Neural crest cell (in vitro differentiated cells): ENCODE results near the gene NLGN1. TPM values are rescaled to one million over a fixed set of nuclear protein-coding genes. Genes with fewer than 3 reads are reported as not detected.

Experiments used
- DNase-seq: peaks from one replicate; pipeline ENCODE4 v3.0.0; 2021; ENCODE audit warnings: low read depth, mixed read lengths, low spot score
- H3K27ac Mint-ChIP-seq: one replicate; pipeline ENCODE4 v1.8.0; 2021; ENCODE audit warnings: mild to moderate bottlenecking, mixed read lengths; ENCODE audit not compliant: unreplicated experiment
- H3K27me3 Mint-ChIP-seq: 2 replicates; pipeline ENCODE4 v1.8.0; 2021; ENCODE audit warnings: low read depth, mild to moderate bottlenecking, mixed read lengths
- H3K36me3 Mint-ChIP-seq: 2 replicates; pipeline ENCODE4 v1.8.0; 2021; ENCODE audit warnings: low read depth, mild to moderate bottlenecking, mixed read lengths
- H3K4me1 Mint-ChIP-seq: 2 replicates; pipeline ENCODE4 v1.8.0; 2021; ENCODE audit warnings: mixed read lengths
- H3K4me3 Mint-ChIP-seq: one replicate; pipeline ENCODE4 v1.8.0; 2021; ENCODE audit warnings: mild to moderate bottlenecking, mixed read lengths
- H3K9me3 Mint-ChIP-seq: 2 replicates; pipeline ENCODE4 v1.8.0; 2021; ENCODE audit warnings: mixed read lengths
- total RNA-seq: library from RNA; stranded (reverse); gene quantifications from 2 replicates; pipeline ENCODE4 v1.2.1, GENCODE V29; 2021
- TF ChIP-seq, protein P1 (sequence below): fragments of 200-600 bp; sonication (generic); conservative IDR thresholded peaks from 2 replicates; pipeline ENCODE4 v1.5.0; 2021; ENCODE audit warnings: antibody characterized with exemption, mild to moderate bottlenecking

NLGN1 gene
- total RNA-seq, 1 donor from 2014 or later: 20.0 TPM

DNA sequence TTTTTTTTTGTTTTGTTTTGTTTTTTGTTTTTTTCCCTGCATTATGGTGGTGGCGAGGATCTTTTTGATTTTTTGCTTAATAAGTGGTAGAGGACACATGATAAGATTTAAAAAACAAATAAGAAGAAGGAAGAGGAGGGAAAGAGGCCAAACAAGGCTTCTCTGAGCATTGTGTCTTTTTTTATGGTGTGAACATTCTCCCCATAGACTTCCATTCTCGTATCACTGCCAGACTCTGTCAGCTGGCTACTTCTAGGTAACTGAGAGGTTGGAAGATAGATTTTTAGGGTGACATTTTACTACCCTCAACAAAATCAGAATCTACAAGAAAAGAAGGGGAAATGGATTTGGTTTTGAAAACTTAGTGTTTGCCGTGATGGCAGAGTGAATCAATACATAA is 3.8 kb downstream of the NLGN1 start:
- Mint-ChIP-seq H3K4me1 (peaks cover 56% of the 10 kb centered on the region), H3K27me3 (no peaks in the 10 kb centered on the region), H3K27ac (no peak overlapping the region), H3K4me3 (peak overlapping the region; percentile 39), H3K9me3 (no peaks in the 10 kb centered on the region), H3K36me3 (no peaks in the 10 kb centered on the region)
- TF ChIP-seq, protein P1, sequence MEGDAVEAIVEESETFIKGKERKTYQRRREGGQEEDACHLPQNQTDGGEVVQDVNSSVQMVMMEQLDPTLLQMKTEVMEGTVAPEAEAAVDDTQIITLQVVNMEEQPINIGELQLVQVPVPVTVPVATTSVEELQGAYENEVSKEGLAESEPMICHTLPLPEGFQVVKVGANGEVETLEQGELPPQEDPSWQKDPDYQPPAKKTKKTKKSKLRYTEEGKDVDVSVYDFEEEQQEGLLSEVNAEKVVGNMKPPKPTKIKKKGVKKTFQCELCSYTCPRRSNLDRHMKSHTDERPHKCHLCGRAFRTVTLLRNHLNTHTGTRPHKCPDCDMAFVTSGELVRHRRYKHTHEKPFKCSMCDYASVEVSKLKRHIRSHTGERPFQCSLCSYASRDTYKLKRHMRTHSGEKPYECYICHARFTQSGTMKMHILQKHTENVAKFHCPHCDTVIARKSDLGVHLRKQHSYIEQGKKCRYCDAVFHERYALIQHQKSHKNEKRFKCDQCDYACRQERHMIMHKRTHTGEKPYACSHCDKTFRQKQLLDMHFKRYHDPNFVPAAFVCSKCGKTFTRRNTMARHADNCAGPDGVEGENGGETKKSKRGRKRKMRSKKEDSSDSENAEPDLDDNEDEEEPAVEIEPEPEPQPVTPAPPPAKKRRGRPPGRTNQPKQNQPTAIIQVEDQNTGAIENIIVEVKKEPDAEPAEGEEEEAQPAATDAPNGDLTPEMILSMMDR: no peak
- DNase-seq: no peak

DNA sequence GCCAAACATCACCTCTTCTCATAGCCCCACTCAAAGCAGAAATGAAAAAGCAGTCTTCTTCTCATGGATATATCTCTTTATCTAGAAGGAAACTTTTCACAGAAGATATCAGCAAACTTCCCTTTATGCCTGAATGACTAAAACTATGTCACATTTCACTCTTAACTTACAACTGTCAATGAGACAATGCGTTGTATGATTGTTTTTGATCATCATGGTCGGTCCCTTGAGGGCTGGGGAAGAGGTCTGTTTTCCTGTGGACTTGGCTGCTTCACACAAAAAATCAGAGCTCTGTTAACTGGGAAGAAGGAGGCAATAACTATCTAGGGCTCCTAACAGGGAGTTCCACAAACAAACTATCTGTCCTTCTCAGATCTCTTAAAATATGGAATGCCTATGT is 5.1 kb downstream of the NLGN1 start:
- no peak for DNase-seq
- H3K4me1 Mint-ChIP-seq: peaks cover 48% of the 10 kb centered on the region
- TF ChIP-seq, protein P1: no peak
- H3K27ac Mint-ChIP-seq: no peak overlapping the region
- no peaks in the 10 kb centered on the region for H3K36me3 Mint-ChIP-seq
- H3K9me3 Mint-ChIP-seq: no peaks in the 10 kb centered on the region
- no peak overlapping the region for H3K4me3 Mint-ChIP-seq
- H3K27me3 Mint-ChIP-seq: no peaks in the 10 kb centered on the region

DNA sequence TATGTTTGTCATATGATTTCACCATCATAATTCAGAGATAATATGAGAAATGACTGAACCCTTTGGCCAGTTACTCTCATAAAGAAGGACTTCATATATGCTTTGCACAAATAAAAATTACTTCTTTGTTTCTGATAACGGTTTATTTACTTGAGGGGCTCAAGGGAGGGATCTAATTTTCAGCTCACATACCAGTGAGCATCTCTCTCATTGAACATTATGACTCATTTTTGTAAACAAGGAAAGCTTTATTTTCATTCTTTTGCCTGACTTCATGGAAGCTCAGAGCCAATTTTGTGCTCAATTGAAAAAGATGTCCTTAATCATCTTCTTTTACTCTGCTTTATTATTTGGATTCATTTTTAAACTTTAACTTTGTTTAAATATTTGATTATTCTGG is 5.8 kb downstream of the NLGN1 start:
- H3K27ac Mint-ChIP-seq: no peak overlapping the region
- DNase-seq: no peak
- H3K27me3 Mint-ChIP-seq: no peaks in the 10 kb centered on the region
- no peak overlapping the region for H3K4me3 Mint-ChIP-seq
- peaks cover 42% of the 10 kb centered on the region for H3K4me1 Mint-ChIP-seq
- H3K9me3 Mint-ChIP-seq: no peaks in the 10 kb centered on the region
- no peaks in the 10 kb centered on the region for H3K36me3 Mint-ChIP-seq
- TF ChIP-seq, protein P1: no peak

DNA sequence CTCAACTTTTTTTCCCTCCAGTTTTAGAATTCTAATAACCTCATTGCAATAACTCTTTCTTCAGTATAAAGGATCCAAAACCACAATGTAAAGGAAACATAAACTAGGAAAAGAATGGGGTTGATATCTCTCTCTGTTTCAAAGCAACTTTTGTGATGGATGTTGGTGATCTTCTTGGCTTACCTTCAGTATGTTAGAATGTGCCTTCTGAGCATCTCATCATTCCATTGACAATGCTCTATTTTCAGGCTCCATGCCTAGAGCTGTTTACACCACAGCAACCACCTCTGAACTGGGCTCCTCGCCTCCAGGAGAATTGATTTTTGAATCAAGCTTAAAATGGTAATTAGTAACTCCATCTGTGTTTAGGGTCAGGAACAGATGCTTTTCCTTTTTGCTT is 6.6 kb downstream of the NLGN1 start:
- no peaks in the 10 kb centered on the region for H3K36me3 Mint-ChIP-seq
- H3K27me3 Mint-ChIP-seq: no peaks in the 10 kb centered on the region
- no peak for DNase-seq
- no peaks in the 10 kb centered on the region for H3K9me3 Mint-ChIP-seq
- no peak overlapping the region for H3K27ac Mint-ChIP-seq
- H3K4me3 Mint-ChIP-seq: no peak overlapping the region
- TF ChIP-seq, protein P1: no peak
- H3K4me1 Mint-ChIP-seq: peaks cover 34% of the 10 kb centered on the region

DNA sequence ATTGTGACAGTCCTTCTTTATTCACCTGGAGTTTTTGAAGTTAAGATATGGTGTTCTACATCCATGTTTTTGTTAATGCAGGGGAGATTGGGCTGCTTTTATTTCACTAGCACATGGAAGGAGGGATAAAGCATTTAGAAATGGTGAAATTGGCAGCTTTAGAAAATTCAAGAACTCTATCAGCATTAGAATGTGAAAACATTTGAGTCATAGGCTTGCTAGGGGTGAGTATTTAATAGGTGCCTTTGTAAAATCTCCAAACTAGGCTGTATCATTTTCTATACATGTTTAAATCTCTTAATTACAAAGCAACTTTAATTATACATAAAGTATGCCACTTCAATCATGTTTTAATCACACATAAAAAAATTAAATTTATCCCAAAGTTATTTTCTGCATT is 12.9 kb downstream of the NLGN1 start:
- TF ChIP-seq, protein P1: no peak
- no peak overlapping the region for H3K4me3 Mint-ChIP-seq
- no peaks in the 10 kb centered on the region for H3K27me3 Mint-ChIP-seq
- H3K9me3 Mint-ChIP-seq: no peaks in the 10 kb centered on the region
- H3K36me3 Mint-ChIP-seq: no peaks in the 10 kb centered on the region
- H3K4me1 Mint-ChIP-seq: peaks cover 16% of the 10 kb centered on the region
- no peak overlapping the region for H3K27ac Mint-ChIP-seq
- DNase-seq: no peak

DNA sequence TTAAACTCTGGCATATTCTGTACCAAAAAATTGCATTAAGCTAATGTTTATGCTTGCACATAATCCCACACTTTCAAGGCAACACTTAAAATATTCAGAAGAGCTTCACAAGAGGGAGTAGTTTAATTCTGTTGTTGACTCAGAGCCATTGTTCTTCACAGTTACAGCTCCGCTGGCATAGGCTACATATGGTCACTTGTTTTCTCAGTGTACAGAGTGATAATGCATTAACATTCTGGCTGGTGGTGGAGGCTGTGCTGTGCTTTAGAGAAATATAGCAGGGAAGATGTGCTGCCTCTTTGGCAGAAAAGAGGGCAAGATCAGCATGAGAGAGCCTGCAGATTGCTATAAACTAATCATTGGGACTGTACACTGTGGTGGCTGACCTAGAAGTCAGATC is 13.3 kb downstream of the NLGN1 start:
- H3K4me3 Mint-ChIP-seq: no peak overlapping the region
- H3K36me3 Mint-ChIP-seq: no peaks in the 10 kb centered on the region
- no peak overlapping the region for H3K27ac Mint-ChIP-seq
- peaks cover 16% of the 10 kb centered on the region for H3K4me1 Mint-ChIP-seq
- TF ChIP-seq, protein P1: no peak
- no peaks in the 10 kb centered on the region for H3K9me3 Mint-ChIP-seq
- no peak for DNase-seq
- no peaks in the 10 kb centered on the region for H3K27me3 Mint-ChIP-seq
